K562 (cell line): Measurements from ENCODE around the gene CDC14A. TPM values are rescaled to one million over a fixed set of nuclear protein-coding genes. Genes with fewer than 3 reads are reported as not detected.
A peak's percentile ranks its signal among the peaks of the same experiment; 100 is the strongest.

Experiments
- MAZ ChIP-seq, 2 experiments: fragments of 450-650 bp in 1 of 2; sonication (generic) in 1 of 2; formaldehyde crosslinking; IDR thresholded peaks in 1 of 2; conservative IDR thresholded peaks in 1 of 2; 2 replicates each; pipeline versions ENCODE4 v1.4.0 to v1.5.0; 2020; ENCODE audit warnings: mild to moderate bottlenecking in 1 of 2, missing genetic modification reagents in 1 of 2
- SIN3B ChIP-seq: fragments of 450-650 bp; IDR thresholded peaks from 2 replicates; pipeline ENCODE4 v1.6.1; 2017; ENCODE audit warnings: low read depth, mild to moderate bottlenecking, moderate library complexity
- ZFX ChIP-seq: sonication (generic); formaldehyde crosslinking; IDR thresholded peaks from 2 replicates; pipeline ENCODE4 v1.8.0; 2022; ENCODE audit warnings: mild to moderate bottlenecking, missing genetic modification reagents, moderate library complexity
- ZNF766 ChIP-seq: fragments of 200-800 bp; sonication (Bioruptor generic); conservative IDR thresholded peaks from 2 replicates; pipeline ENCODE4 v1.6.1; 2016; ENCODE audit warnings: missing genetic modification characterization, missing compliant biosample characterization
- polyA plus RNA-seq, 8 experiments: library from polyadenylated mRNA; depleted of rRNA in 4 of 8; stranded (reverse) in 5 of 8; unstranded in 3 of 8; fragments of >200 nt; fragmentation: Nextera tagmentation in 2 of 8; fragmentation: Illumina TruSeq in 1 of 8; extraction: Ambion mirVana in 2 of 8; extraction: Trizol in 1 of 8; gene quantifications; 2 replicates each; pipeline versions ENCODE4 v1.2.1 to v1.2.3, GENCODE V29; 2011 to 2014; ENCODE audit warnings: inconsistent platforms in 1 of 8, missing spikeins in 1 of 8
- total RNA-seq, 7 experiments: library from RNA; depleted of rRNA in 6 of 7; stranded (reverse); fragments of >200 nt in 6 of 7; fragmentation: Illumina TruSeq in 2 of 7; extraction: Trizol in 2 of 7; gene quantifications; 2 replicates each; pipeline versions ENCODE4 v1.2.1 to v1.2.3, GENCODE V29; 2011 to 2021; ENCODE audit warnings: low replicate concordance in 1 of 7
- TF ChIP-seq, protein P1 (sequence below): fragments of 450-650 bp; IDR thresholded peaks from 2 replicates; pipeline ENCODE4 v1.6.1; 2017; ENCODE audit warnings: antibody characterized with exemption, mild to moderate bottlenecking
- TF ChIP-seq, protein P2 (sequence below): sonication (generic); formaldehyde crosslinking; IDR thresholded peaks from 2 replicates; pipeline ENCODE4 v1.8.1; 2022; ENCODE audit warnings: missing genetic modification reagents
- TF ChIP-seq, protein P3 (sequence below), 2 experiments: fragments of 450-650 bp; IDR thresholded peaks; 2 replicates each; pipeline ENCODE4 v1.6.1; 2016

The CDC14A gene
- total and polyA plus RNA-seq, 9 of the 15 experiments (the other 6 are each of a cell fraction or from before 2014, with no cell fraction given), result 17.0 to 74.3 (median 33.4) TPM

GRCh38 chr1:100351095-100351887 is 1.0 kb upstream of the CDC14A start (continued):
- TF ChIP-seq, protein P1, sequence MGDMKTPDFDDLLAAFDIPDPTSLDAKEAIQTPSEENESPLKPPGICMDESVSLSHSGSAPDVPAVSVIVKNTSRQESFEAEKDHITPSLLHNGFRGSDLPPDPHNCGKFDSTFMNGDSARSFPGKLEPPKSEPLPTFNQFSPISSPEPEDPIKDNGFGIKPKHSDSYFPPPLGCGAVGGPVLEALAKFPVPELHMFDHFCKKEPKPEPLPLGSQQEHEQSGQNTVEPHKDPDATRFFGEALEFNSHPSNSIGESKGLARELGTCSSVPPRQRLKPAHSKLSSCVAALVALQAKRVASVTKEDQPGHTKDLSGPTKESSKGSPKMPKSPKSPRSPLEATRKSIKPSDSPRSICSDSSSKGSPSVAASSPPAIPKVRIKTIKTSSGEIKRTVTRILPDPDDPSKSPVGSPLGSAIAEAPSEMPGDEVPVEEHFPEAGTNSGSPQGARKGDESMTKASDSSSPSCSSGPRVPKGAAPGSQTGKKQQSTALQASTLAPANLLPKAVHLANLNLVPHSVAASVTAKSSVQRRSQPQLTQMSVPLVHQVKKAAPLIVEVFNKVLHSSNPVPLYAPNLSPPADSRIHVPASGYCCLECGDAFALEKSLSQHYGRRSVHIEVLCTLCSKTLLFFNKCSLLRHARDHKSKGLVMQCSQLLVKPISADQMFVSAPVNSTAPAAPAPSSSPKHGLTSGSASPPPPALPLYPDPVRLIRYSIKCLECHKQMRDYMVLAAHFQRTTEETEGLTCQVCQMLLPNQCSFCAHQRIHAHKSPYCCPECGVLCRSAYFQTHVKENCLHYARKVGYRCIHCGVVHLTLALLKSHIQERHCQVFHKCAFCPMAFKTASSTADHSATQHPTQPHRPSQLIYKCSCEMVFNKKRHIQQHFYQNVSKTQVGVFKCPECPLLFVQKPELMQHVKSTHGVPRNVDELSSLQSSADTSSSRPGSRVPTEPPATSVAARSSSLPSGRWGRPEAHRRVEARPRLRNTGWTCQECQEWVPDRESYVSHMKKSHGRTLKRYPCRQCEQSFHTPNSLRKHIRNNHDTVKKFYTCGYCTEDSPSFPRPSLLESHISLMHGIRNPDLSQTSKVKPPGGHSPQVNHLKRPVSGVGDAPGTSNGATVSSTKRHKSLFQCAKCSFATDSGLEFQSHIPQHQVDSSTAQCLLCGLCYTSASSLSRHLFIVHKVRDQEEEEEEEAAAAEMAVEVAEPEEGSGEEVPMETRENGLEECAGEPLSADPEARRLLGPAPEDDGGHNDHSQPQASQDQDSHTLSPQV, result peak; percentile 47; the same call in 1 of the 2 replicates
- TF ChIP-seq, protein P2, sequence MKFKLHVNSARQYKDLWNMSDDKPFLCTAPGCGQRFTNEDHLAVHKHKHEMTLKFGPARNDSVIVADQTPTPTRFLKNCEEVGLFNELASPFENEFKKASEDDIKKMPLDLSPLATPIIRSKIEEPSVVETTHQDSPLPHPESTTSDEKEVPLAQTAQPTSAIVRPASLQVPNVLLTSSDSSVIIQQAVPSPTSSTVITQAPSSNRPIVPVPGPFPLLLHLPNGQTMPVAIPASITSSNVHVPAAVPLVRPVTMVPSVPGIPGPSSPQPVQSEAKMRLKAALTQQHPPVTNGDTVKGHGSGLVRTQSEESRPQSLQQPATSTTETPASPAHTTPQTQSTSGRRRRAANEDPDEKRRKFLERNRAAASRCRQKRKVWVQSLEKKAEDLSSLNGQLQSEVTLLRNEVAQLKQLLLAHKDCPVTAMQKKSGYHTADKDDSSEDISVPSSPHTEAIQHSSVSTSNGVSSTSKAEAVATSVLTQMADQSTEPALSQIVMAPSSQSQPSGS (CRISPR knock-in tag), result no peak
- TF ChIP-seq, protein P3, sequence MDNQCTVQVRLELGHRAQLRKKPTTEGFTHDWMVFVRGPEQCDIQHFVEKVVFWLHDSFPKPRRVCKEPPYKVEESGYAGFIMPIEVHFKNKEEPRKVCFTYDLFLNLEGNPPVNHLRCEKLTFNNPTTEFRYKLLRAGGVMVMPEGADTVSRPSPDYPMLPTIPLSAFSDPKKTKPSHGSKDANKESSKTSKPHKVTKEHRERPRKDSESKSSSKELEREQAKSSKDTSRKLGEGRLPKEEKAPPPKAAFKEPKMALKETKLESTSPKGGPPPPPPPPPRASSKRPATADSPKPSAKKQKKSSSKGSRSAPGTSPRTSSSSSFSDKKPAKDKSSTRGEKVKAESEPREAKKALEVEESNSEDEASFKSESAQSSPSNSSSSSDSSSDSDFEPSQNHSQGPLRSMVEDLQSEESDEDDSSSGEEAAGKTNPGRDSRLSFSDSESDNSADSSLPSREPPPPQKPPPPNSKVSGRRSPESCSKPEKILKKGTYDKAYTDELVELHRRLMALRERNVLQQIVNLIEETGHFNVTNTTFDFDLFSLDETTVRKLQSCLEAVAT (IDR thresholded peaks at IDR 0.05), result peak in 1 of 2 experiments; percentile 91; a peak in 2 of 4 replicates
- TF ChIP-seq ZNF766 (CRISPR knock-in tag), result 0 out of 2 replicates have a peak, but pooled peaks have one; percentile 62
- TF ChIP-seq MAZ (CRISPR knock-in tag; conservative IDR thresholded peaks at IDR 0.05 in 1 of 2, IDR thresholded peaks at IDR 0.05 in 1 of 2), result peak; percentile 73 to 75
- TF ChIP-seq SIN3B, result no peak
- peak; percentile 65 for TF ChIP-seq ZFX
